Gastroesophageal sphincter (tissue), 3 donors: Measurements from ENCODE around the gene TNKS2.

ENCODE experiments used
- CTCF ChIP-seq, 4 experiments: fragments of 200-600 bp in 2 of 4; fragments of 450-650 bp in 2 of 4; sonication (generic) in 1 of 4; IDR thresholded peaks; one replicate each; pipeline ENCODE4 v1.5.1; 2017 to 2019; ENCODE audit warnings: antibody characterized with exemption in 4 of 4, mild to moderate bottlenecking in 2 of 4, moderate library complexity in 2 of 4
- POLR2A ChIP-seq, 2 donors: fragments of 450-650 bp; IDR thresholded peaks; one replicate each; pipeline ENCODE4 v1.6.1; 2017; ENCODE audit warnings: antibody characterized with exemption in 2 of 2, mild to moderate bottlenecking in 2 of 2, moderate library complexity in 1 of 2

- TF ChIP-seq CTCF (IDR thresholded peaks at IDR 0.05): no peak
- TF ChIP-seq POLR2A (IDR thresholded peaks at IDR 0.05): no peak
Measured at GRCh38 chr10:91813251-91813650, 15.0 kb downstream of the TNKS2 start.
